ENCODE measurements around the gene CYP2J2.
"Not testable (repeated sequence)": the region's sequence is repeated elsewhere in the genome, so short reads cannot be mapped to it uniquely, and the experiment has no call there.

CYP2J2 gene

GRCh38 chr1:59917785-59918180 lies 8.8 kb downstream of the CYP2J2 start:
- no peak for TF ChIP-seq CTCF (conservative IDR thresholded peaks at IDR 0.05; ENCODE audit: low read depth, low read length)
- DNase-seq (ENCODE audit: low read depth), result no peak
- no peak overlapping the region for H3K4me3 ChIP-seq (ENCODE audit: low read length)

GRCh38 chr1:59917026-59917784 lies 9.4 kb downstream of the CYP2J2 start:
- H3K4me3 ChIP-seq (ENCODE audit: low read length), result no peak overlapping the region
- no peak for TF ChIP-seq CTCF (conservative IDR thresholded peaks at IDR 0.05; ENCODE audit: low read depth, low read length)
- DNase-seq (ENCODE audit: low read depth), result no peak

- no peak overlapping the region for H3K4me3 ChIP-seq (ENCODE audit: low read length)
- no peak for TF ChIP-seq CTCF (conservative IDR thresholded peaks at IDR 0.05; ENCODE audit: low read depth, low read length)
- no peak for DNase-seq (ENCODE audit: low read depth)
Measured at GRCh38 chr1:59915516-59915915, 11.1 kb downstream of the CYP2J2 start.

- not testable (repeated sequence) for H3K4me3 ChIP-seq (ENCODE audit: low read length); DNase-seq (ENCODE audit: low read depth)
Measured at GRCh38 chr1:59914791-59915286, 11.7 kb downstream of the CYP2J2 start.

GRCh38 chr1:59908682-59909081 lies 17.9 kb downstream of the CYP2J2 start:
- no peak overlapping the region for H3K4me3 ChIP-seq (ENCODE audit: low read length)
- no peak for DNase-seq (ENCODE audit: low read depth)
- no peak for TF ChIP-seq CTCF (conservative IDR thresholded peaks at IDR 0.05; ENCODE audit: low read depth, low read length)

GRCh38 chr1:59908084-59908483 lies 18.5 kb downstream of the CYP2J2 start:
- no peak overlapping the region for H3K4me3 ChIP-seq (ENCODE audit: low read length)
- no peak for DNase-seq (ENCODE audit: low read depth)
- TF ChIP-seq CTCF (conservative IDR thresholded peaks at IDR 0.05; ENCODE audit: low read depth, low read length), result no peak

GRCh38 chr1:59906931-59907330 lies 19.6 kb downstream of the CYP2J2 start:
- no peak overlapping the region for H3K4me3 ChIP-seq (ENCODE audit: low read length)
- TF ChIP-seq CTCF (conservative IDR thresholded peaks at IDR 0.05; ENCODE audit: low read depth, low read length), result no peak
- no peak for DNase-seq (ENCODE audit: low read depth)
